Bronchial epithelial cell (primary cell): ENCODE data around the gene PHACTR3. TPM values are rescaled to one million over a fixed set of nuclear protein-coding genes. Genes with fewer than 3 reads are reported as not detected.

Source experiments
- DNase-seq: peaks from one replicate; pipeline ENCODE4 v3.0.0-alpha.2; 2010; ENCODE audit warnings: low read depth
- FAIRE-seq: peaks from 2 replicates; lab custom pipeline; 2011; peaks lifted over from hg19 to GRCh38; lab: Jason Lieb, UNC
- H3K27me3 ChIP-seq: 2 replicates; pipeline ENCODE4 v1.5.1; 2011; ENCODE audit warnings: low read length; ENCODE audit not compliant: control insufficient read depth, insufficient read depth
- H3K36me3 ChIP-seq: 2 replicates; pipeline ENCODE4 v1.5.1; 2011; ENCODE audit warnings: low read length; ENCODE audit not compliant: control insufficient read depth, insufficient read depth
- H3K4me3 ChIP-seq: 2 replicates; pipeline ENCODE4 v1.5.1; 2011; ENCODE audit warnings: mild to moderate bottlenecking, low read depth, low read length, control low read depth
- CTCF ChIP-seq: IDR thresholded peaks from 2 replicates; pipeline ENCODE4 v1.5.1; 2011; ENCODE audit warnings: mild to moderate bottlenecking, moderate library complexity, low read length, control low read depth, inconsistent platforms; ENCODE audit not compliant: insufficient read depth, severe bottlenecking
- total RNA-seq: library from RNA; depleted of rRNA; stranded (reverse); fragments of >200 nt; gene quantifications from 2 replicates; pipeline ENCODE4 v1.2.1, GENCODE V29; 2014

Gene PHACTR3
- total RNA-seq, 1 donor from 2014 or later = 15.0 TPM

- DNase-seq (no peak), FAIRE-seq (no peak)
- no peak for TF ChIP-seq CTCF
- H3K36me3 ChIP-seq = no peaks in the 10 kb centered on the region
- H3K4me3 ChIP-seq = no peak overlapping the region
- H3K27me3 ChIP-seq = no peaks in the 10 kb centered on the region
Measured at GRCh38 chr20:59696476-59696875, 92.1 kb downstream of the PHACTR3 start.

GRCh38 chr20:59697068-59697467 is 92.7 kb downstream of the PHACTR3 start:
- no peaks in the 10 kb centered on the region for H3K27me3 ChIP-seq

GRCh38 chr20:59698598-59698997 is 94.3 kb downstream of the PHACTR3 start:
- Histone ChIP-seq H3K4me3 (no peak overlapping the region), H3K36me3 (no peaks in the 10 kb centered on the region), H3K27me3 (no peaks in the 10 kb centered on the region)
- TF ChIP-seq CTCF = no peak
- DNase-seq (no peak), FAIRE-seq (no peak)

More at GRCh38 chr20:59697068-59697467, 92.7 kb downstream of the PHACTR3 start:
- FAIRE-seq (no peak), DNase-seq (no peak)
- TF ChIP-seq CTCF = no peak
- H3K4me3 ChIP-seq = no peak overlapping the region
- no peaks in the 10 kb centered on the region for H3K36me3 ChIP-seq

- Histone ChIP-seq H3K4me3 (no peak overlapping the region), H3K27me3 (no peaks in the 10 kb centered on the region), H3K36me3 (no peaks in the 10 kb centered on the region)
- FAIRE-seq (no peak), DNase-seq (no peak)
- no peak for TF ChIP-seq CTCF
Measured at GRCh38 chr20:59701236-59701635, 96.9 kb downstream of the PHACTR3 start.

- Histone ChIP-seq H3K36me3 (no peaks in the 10 kb centered on the region), H3K4me3 (no peak overlapping the region), H3K27me3 (no peaks in the 10 kb centered on the region)
- no peak for TF ChIP-seq CTCF
- FAIRE-seq (no peak), DNase-seq (no peak)
Measured at GRCh38 chr20:59703046-59703445, 98.7 kb downstream of the PHACTR3 start.

- no peak overlapping the region for H3K4me3 ChIP-seq
- H3K27me3 ChIP-seq = no peaks in the 10 kb centered on the region
- DNase-seq = no peak
- no peak for FAIRE-seq
- H3K36me3 ChIP-seq = no peaks in the 10 kb centered on the region
- TF ChIP-seq CTCF = no peak
Measured at GRCh38 chr20:59705651-59706399, 101.5 kb downstream of the PHACTR3 start.
